ENCODE data around the gene PCDH15.

GRCh38 chr10:54550016-54550415 lies 251.0 kb downstream of the PCDH15 start:
- TF ChIP-seq SP1 (IDR thresholded peaks at IDR 0.05): no peak
- no peak for TF ChIP-seq SUZ12 (IDR thresholded peaks at IDR 0.05)
- no peak for TF ChIP-seq LEF1 (IDR thresholded peaks at IDR 0.05; ENCODE audit: borderline replicate concordance)
- TF ChIP-seq FOXK2 (IDR thresholded peaks at IDR 0.05): no peak
- TF ChIP-seq FOXM1 (IDR thresholded peaks at IDR 0.05; ENCODE audit: borderline replicate concordance): no peak
- TF ChIP-seq FOXA1 (IDR thresholded peaks at IDR 0.05): no peak

All from HEK293T (cell line).